DMS53 (cell line): ENCODE data around the gene PARD3.

Experiments
- DNase-seq: peaks from one replicate; lab custom pipeline; 2025; lab: John Stamatoyannopoulos, UW

PARD3 gene

GRCh38 chr10:34580214-34580613 lies 234.9 kb downstream of the PARD3 start:
- no peak for DNase-seq

GRCh38 chr10:34578468-34578867 lies 236.6 kb downstream of the PARD3 start:
- no peak for DNase-seq

- DNase-seq, result no peak
Observed at GRCh38 chr10:34576797-34577196, 238.3 kb downstream of the PARD3 start.

- no peak for DNase-seq
Observed at GRCh38 chr10:34575882-34576281, 239.2 kb downstream of the PARD3 start.

- DNase-seq, result no peak
Observed at GRCh38 chr10:34574353-34574934, 240.7 kb downstream of the PARD3 start.

- DNase-seq, result no peak
Observed at GRCh38 chr10:34570887-34571286, 244.2 kb downstream of the PARD3 start.

GRCh38 chr10:34567659-34568253 lies 247.3 kb downstream of the PARD3 start:
- no peak for DNase-seq

- no peak for DNase-seq
Observed at GRCh38 chr10:34565934-34566333, 249.2 kb downstream of the PARD3 start.

- no peak for DNase-seq
Observed at GRCh38 chr10:34558093-34558583, 257.0 kb downstream of the PARD3 start.

GRCh38 chr10:34557173-34557572 lies 257.9 kb downstream of the PARD3 start:
- no peak for DNase-seq

- peak; percentile 4 for DNase-seq
Observed at GRCh38 chr10:34555653-34556052, 259.4 kb downstream of the PARD3 start.

GRCh38 chr10:34553747-34554146 lies 261.3 kb downstream of the PARD3 start:
- no peak for DNase-seq

GRCh38 chr10:34551295-34551694 lies 263.8 kb downstream of the PARD3 start:
- DNase-seq, result no peak

GRCh38 chr10:34549953-34550352 lies 265.1 kb downstream of the PARD3 start:
- no peak for DNase-seq

GRCh38 chr10:34549001-34549400 lies 266.1 kb downstream of the PARD3 start:
- DNase-seq, result no peak

- DNase-seq, result no peak
Observed at GRCh38 chr10:34548466-34548865, 266.6 kb downstream of the PARD3 start.

- no peak for DNase-seq
Observed at GRCh38 chr10:34547695-34548094, 267.4 kb downstream of the PARD3 start.

GRCh38 chr10:34547291-34547690 lies 267.8 kb downstream of the PARD3 start:
- DNase-seq, result no peak

GRCh38 chr10:34544400-34544799 lies 270.7 kb downstream of the PARD3 start:
- peak; percentile 61 for DNase-seq

GRCh38 chr10:34543716-34544115 lies 271.4 kb downstream of the PARD3 start:
- no peak for DNase-seq

- no peak for DNase-seq
Observed at GRCh38 chr10:34540492-34540891, 274.6 kb downstream of the PARD3 start.

- DNase-seq, result no peak
Observed at GRCh38 chr10:34539533-34540315, 275.4 kb downstream of the PARD3 start.

GRCh38 chr10:34538281-34538829 lies 276.7 kb downstream of the PARD3 start:
- no peak for DNase-seq
